Measurements from ENCODE around the gene THAP6.

- TF ChIP-seq, protein P1, sequence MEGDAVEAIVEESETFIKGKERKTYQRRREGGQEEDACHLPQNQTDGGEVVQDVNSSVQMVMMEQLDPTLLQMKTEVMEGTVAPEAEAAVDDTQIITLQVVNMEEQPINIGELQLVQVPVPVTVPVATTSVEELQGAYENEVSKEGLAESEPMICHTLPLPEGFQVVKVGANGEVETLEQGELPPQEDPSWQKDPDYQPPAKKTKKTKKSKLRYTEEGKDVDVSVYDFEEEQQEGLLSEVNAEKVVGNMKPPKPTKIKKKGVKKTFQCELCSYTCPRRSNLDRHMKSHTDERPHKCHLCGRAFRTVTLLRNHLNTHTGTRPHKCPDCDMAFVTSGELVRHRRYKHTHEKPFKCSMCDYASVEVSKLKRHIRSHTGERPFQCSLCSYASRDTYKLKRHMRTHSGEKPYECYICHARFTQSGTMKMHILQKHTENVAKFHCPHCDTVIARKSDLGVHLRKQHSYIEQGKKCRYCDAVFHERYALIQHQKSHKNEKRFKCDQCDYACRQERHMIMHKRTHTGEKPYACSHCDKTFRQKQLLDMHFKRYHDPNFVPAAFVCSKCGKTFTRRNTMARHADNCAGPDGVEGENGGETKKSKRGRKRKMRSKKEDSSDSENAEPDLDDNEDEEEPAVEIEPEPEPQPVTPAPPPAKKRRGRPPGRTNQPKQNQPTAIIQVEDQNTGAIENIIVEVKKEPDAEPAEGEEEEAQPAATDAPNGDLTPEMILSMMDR (IDR thresholded peaks at IDR 0.05 in 8 of 11, conservative IDR thresholded peaks at IDR 0.05 in 3 of 11), result no peak
- no peak for TF ChIP-seq POLR2AphosphoS5 (IDR thresholded peaks at IDR 0.05)
- TF ChIP-seq POLR2A (IDR thresholded peaks at IDR 0.05), result no peak
Observed at GRCh38 chr4:75494563-75494962, 19.7 kb upstream of the THAP6 start.
